Measurements from ENCODE around the gene SPECC1. TPM values are rescaled to one million over a fixed set of nuclear protein-coding genes. Genes with fewer than 3 reads are reported as not detected.
"Not testable (repeated sequence)": the region's sequence is repeated elsewhere in the genome, so short reads cannot be mapped to it uniquely, and the experiment has no call there.

SPECC1 gene
- polyA plus RNA-seq, 4 donors = 12.9 to 15.1 (median 14.5) TPM

DNA sequence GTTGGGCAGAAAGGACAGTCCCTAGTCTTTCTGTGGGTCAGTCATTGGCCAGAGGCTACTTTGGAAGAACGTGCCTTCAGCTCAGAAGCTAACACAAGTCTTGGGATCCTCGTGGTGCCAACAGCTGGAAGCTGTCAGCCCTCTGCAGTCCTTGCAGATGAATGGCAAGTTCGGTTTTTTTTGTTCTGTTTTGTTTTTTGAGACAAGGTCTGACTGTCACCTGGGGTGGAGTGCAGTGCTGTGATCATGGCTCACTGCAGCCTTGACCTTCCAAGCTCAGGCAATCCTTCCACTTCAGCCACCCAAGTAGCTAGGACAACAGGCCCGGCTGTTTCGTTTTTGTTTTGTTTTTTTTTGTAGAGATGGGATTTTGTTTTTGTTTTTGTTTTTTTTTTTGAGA, 149.4 kb downstream of the SPECC1 start:
- no peak for DNase-seq (ENCODE audit: low read depth in 4 of 4, low spot score in 3 of 4)

DNA sequence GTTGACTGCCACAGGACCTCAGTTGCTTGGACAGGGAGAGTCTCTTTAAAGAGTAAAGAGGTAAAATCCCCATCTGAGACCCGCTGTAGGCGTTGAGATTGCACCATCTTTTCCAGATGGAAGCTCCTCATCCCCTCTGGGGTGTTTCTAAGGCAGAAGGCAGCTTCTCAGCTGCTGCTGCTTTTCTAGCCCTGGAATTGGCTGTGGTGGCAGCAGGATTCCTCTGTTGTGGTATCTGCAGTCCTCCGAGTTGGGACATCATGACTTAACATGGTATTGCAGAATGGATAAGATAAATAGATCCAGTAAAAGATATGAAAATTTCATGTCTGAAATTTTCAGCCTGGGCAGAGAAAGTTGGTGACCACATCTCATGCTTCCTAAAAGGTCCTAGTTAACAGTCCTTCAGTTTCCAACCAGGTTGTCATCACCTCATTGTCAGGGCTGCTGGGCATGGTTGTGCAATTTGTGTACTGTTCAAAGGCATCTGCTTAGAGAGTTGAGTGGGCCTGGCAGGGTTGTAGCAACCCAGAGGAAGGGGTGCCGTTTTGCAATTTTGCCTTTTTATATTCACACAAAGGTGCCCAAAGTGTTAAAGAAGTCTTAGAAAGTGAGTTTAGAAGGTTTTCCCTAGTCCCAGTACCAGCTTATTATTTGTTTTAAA, 150.4 kb downstream of the SPECC1 start:
- no peak for DNase-seq (ENCODE audit: low read depth in 4 of 4, low spot score in 3 of 4)

- DNase-seq (ENCODE audit: low read depth in 4 of 4, low spot score in 3 of 4) = not testable (repeated sequence)
Measured at GRCh38 chr17:20165516-20165915, 156.4 kb downstream of the SPECC1 start.

DNA sequence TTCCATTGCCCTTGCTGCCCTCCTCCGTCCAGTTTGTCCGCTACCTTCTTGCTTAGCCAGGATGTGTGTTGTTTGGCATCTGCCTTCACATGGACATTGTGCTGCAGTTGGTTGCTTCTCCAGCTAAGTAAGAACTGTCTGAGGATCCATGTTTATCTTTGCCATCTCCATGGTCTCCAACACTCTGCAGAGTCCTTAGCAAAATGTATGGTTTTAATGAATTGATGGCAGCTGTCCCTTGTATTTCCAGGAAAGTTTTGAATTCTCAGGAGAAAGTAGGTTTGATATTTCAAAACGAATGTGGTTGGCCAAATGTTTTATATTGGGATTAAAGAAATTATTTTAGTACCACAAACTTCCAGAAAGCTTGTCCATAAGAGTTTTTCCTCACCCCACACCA, 160.9 kb downstream of the SPECC1 start:
- DNase-seq (ENCODE audit: low read depth in 4 of 4, low spot score in 3 of 4) = no peak

DNA sequence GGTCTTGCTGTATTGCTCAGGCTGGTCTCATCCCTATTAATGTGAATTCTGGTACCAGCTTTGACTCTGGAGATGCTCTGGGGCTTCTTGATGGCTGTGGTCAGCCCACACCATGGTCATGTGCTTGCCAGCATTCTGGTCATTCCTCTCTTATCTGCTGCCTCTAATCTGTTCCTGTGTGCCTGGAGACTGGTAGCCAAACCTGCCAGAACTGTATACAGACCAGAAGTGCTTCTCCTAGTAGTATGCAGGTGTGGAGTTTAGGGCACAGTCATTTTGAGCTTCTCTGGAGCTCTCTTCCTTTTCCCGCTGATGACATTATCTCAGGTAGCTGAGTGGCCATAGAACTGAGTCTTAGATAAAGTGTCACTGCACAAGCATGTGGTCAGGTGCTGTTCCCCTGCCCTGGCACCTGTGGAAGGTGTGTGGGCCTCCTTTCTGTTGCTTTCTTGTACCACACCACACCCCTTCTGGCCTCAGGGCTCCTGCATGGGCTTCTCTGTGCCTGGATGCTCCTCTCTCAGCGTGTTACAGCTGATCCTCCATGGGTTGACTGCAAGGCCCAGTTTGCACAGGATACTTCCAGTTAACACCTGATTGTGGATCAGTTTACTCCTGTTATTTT, 162.7 kb downstream of the SPECC1 start:
- no peak for DNase-seq (ENCODE audit: low read depth in 4 of 4, low spot score in 3 of 4)

- no peak for DNase-seq (ENCODE audit: low read depth in 4 of 4, low spot score in 3 of 4)
Measured at GRCh38 chr17:20172376-20172775, 163.2 kb downstream of the SPECC1 start.

DNA sequence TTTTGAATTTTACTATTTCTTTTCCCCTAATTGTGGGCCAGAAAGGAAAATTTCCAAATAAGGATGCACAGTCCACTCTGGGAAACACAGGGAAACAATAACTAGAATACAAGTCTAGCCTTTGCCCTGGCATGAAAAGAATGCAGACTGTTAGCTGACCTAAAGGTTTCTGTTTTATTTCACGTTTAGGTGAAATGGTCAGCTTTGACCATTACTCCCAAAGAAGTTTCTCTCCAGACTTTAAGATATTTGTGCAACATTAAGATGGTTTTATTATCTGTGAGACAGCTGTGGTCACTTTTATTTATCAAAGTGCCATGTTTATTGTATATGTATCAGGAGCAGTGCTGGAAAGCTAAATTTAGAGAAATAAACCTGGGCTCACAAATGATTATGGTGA, 163.9 kb downstream of the SPECC1 start:
- no peak for DNase-seq (ENCODE audit: low read depth in 4 of 4, low spot score in 3 of 4)

DNA sequence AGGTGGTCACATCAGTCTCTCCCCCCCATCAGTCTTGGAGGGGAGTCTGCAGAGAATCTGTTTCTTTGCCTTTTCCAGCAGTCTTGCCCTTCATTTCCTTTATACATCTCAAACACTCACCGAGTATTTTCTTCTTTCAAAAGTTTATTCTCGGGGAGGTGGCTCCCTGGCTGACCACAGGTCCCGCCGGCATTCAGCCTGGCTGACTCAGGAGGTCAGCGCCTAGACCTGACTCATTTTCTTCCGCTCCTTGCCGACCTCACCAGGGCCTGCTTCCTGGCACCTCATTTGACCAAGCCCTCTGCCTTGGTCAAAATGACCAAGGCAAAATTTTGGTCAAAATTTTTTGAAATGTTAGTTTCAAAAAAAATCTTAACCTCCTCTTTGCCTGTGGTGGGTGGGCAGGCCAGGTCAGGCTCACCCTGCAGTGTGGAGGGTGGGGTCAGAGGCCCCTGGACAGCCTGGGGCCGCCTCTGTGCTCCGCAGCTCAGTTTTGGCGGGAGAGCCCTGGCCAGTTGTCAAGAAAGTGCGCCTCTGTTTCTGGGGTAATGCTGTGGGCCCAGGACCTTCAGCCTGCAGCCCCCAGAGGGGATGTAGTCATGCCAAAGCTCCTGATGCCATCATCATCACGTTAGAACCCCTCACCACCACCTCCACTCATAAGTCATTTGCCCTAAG, 165.6 kb downstream of the SPECC1 start:
- DNase-seq (ENCODE audit: low read depth in 4 of 4, low spot score in 3 of 4) = no peak

GRCh38 chr17:20179041-20179440, 169.9 kb downstream of the SPECC1 start:
- no peak for DNase-seq (ENCODE audit: low read depth in 4 of 4, low spot score in 3 of 4)

GRCh38 chr17:20180661-20181060, 171.5 kb downstream of the SPECC1 start:
- no peak for DNase-seq (ENCODE audit: low read depth in 4 of 4, low spot score in 3 of 4)

DNA sequence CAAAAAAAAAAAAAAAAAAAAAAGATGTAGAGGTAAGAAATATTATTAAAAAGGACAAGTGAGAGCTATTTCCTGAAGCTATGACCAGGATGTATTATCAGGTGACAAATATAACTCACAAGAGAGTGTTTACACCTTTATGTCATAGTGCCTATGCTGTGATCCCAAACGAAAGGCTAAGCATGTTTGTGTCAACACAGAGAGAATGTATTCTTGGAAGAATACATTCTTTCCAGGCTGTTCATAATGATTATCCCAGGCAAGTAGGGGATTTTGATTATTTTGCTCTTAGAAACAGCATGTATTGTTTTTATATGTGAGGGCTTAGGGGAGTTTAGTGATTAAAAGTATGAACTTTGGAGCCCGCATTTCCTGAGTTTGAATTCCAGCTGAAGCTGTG, 175.0 kb downstream of the SPECC1 start:
- no peak for DNase-seq (ENCODE audit: low read depth in 4 of 4, low spot score in 3 of 4)

GRCh38 chr17:20184977-20185619, 175.9 kb downstream of the SPECC1 start:
- no peak for DNase-seq (ENCODE audit: low read depth in 4 of 4, low spot score in 3 of 4)

- DNase-seq (ENCODE audit: low read depth in 4 of 4, low spot score in 3 of 4) = no peak
Measured at GRCh38 chr17:20187049-20187448, 177.9 kb downstream of the SPECC1 start.

GRCh38 chr17:20189302-20189701, 180.1 kb downstream of the SPECC1 start:
- no peak for DNase-seq (ENCODE audit: low read depth in 4 of 4, low spot score in 3 of 4)

GRCh38 chr17:20189979-20190378, 180.8 kb downstream of the SPECC1 start:
- no peak for DNase-seq (ENCODE audit: low read depth in 4 of 4, low spot score in 3 of 4)

GRCh38 chr17:20190605-20191004, 181.4 kb downstream of the SPECC1 start:
- no peak for DNase-seq (ENCODE audit: low read depth in 4 of 4, low spot score in 3 of 4)

DNA sequence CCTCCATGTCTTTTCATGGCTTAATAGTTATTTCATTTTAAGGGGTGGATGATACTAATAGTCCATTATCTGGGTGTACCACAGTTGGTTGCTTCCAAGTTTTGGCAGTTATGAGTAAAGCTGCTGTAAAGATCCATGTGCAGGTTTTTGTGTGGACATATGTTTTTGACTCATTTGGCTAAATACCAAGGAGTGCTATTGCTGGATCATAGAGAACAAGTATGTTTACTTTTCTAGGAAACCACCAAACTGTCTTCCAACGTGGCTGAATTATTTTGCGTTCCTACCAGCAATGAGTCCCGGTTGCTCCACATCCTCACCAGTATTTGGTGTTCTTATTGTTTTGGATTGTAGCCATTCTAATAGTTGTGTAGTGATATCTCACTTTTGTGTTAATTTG, 181.9 kb downstream of the SPECC1 start:
- no peak for DNase-seq (ENCODE audit: low read depth in 4 of 4, low spot score in 3 of 4)

GRCh38 chr17:20196286-20196685, 187.1 kb downstream of the SPECC1 start:
- DNase-seq (ENCODE audit: low read depth in 4 of 4, low spot score in 3 of 4) = not testable (repeated sequence)

DNA sequence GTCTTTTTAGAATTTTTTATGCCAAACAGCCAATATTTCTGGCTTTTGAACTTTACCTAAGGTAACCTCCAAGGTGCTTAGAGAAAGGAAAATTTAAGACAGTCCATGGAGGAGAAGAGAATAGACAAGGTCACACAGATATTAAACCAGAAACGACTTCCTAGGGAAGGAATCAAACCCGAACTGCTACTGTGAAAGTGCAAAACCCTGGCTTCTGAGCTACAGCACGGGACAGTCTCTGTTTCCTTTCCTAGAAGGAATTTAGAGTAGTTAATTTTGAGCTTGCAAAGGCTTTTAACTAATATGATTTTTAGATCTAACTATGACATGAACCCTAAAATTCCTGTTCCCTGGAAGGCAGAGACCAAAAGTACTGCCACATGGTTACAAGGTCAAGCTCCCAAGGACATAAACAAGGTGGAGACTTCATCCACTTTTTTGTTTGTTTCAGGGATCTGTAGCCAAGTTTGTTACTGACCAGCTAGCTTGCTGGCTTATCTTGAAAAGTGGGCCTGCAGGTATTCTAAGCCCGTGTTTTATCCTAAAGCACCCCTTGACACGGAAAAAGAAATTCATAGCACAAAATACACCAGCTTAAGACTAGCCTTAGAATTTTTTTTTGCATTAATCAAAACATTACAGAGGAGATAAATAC, 188.2 kb downstream of the SPECC1 start:
- no peak for DNase-seq (ENCODE audit: low read depth in 4 of 4, low spot score in 3 of 4)

GRCh38 chr17:20200016-20200795, 191.0 kb downstream of the SPECC1 start:
- no peak for DNase-seq (ENCODE audit: low read depth in 4 of 4, low spot score in 3 of 4)

Data from right renal pelvis (tissue), 4 donors.